Ishikawa (cell line): ENCODE measurements around the gene CDKN3.

ENCODE experiments used
- EP300 ChIP-seq: IDR thresholded peaks from 2 replicates; pipeline ENCODE4 v1.6.1; 2012; ENCODE audit warnings: borderline replicate concordance
- YY1 ChIP-seq: IDR thresholded peaks from 2 replicates; pipeline ENCODE4 v1.6.1; 2012; ENCODE audit warnings: low read depth

GRCh38 chr14:54354968-54355641 is 41.7 kb upstream of the CDKN3 start:
- TF ChIP-seq YY1 (no peak), EP300 (no peak)
